AG04450 (cell line): ENCODE results near the gene FYN. TPM values are rescaled to one million over a fixed set of nuclear protein-coding genes. Genes with fewer than 3 reads are reported as not detected.

Source experiments
- CTCF ChIA-PET: fragments of 300-600, 350-600 bp; formaldehyde crosslinking; extraction: SDS; loops from one replicate; lab custom pipeline; 2022; ENCODE audit warnings: antibody characterized with exemption, inconsistent platforms; lab: Charles Lee
- POLR2A ChIA-PET: fragments of 350-600 bp; formaldehyde crosslinking; extraction: SDS; loops from one replicate; lab custom pipeline; 2021; ENCODE audit warnings: antibody characterized with exemption, inconsistent platforms; lab: Yijun Ruan, JAX
- DNase-seq: peaks from one replicate; pipeline ENCODE4 v3.0.0-alpha.2; 2011; ENCODE audit warnings: low read depth, low spot score
- H3K27ac ChIP-seq: one replicate; pipeline ENCODE4 v1.5.1; 2012; ENCODE audit warnings: low read depth, low read length, control low read depth
- H3K27me3 ChIP-seq: one replicate; pipeline ENCODE4 v1.6.0; 2012; ENCODE audit warnings: low read length; ENCODE audit not compliant: control insufficient read depth, insufficient read depth
- H3K4me3 ChIP-seq: 2 replicates; pipeline ENCODE4 v1.5.1; 2011; ENCODE audit warnings: mild to moderate bottlenecking, low read depth, low read length, control low read depth
- H3K9me3 ChIP-seq: 2 replicates; pipeline ENCODE4 v1.5.1; 2012; ENCODE audit warnings: low read length; ENCODE audit not compliant: control insufficient read depth, insufficient read depth
- polyA plus RNA-seq: library from polyadenylated mRNA; depleted of rRNA; stranded (reverse); fragments of >200 nt; gene quantifications from 2 replicates; pipeline ENCODE4 v1.2.3, GENCODE V29; 2011
- TF ChIP-seq, protein P1 (sequence below): IDR thresholded peaks from 2 replicates; pipeline ENCODE4 v1.5.1; 2011; ENCODE audit warnings: low read depth, low read length, control low read depth, inconsistent platforms

Gene FYN
- polyA plus RNA-seq, 1 experiment: 29.0 TPM

DNA sequence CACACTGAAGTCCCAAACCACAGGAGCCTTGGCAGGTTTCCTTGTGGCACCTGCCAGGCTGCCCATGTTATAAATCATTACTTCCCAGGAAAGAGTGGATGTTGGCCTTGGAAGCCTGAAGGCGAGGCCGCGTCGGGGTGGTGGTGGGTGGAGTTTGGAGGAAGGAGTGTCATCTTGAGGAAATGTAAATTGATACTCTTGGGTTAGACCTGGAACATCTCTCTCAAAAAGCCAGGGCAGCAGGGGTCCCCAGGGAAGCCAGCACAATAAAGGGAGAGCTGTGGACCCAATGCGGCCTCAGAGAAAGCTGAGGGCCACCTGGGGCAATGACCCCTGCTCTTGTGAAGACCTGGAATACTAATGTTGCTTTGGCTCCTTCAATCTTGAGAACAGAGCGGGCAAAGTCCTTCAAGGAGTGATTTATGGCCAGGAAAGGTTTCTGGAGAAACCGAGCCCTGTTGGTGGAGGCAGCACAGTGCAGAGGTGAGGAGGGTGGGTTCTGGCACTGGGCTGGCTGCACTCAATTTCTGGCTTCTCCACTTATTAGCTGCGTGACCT lies 241.3 kb downstream of the FYN start:
- DNase-seq: no peak
- Histone ChIP-seq H3K9me3 (peaks cover 6% of the 10 kb centered on the region; the same call in 1 of the 2 replicates), H3K27ac (no peak overlapping the region), H3K27me3 (no peaks in the 10 kb centered on the region), H3K4me3 (no peak overlapping the region)
- TF ChIP-seq, protein P1, sequence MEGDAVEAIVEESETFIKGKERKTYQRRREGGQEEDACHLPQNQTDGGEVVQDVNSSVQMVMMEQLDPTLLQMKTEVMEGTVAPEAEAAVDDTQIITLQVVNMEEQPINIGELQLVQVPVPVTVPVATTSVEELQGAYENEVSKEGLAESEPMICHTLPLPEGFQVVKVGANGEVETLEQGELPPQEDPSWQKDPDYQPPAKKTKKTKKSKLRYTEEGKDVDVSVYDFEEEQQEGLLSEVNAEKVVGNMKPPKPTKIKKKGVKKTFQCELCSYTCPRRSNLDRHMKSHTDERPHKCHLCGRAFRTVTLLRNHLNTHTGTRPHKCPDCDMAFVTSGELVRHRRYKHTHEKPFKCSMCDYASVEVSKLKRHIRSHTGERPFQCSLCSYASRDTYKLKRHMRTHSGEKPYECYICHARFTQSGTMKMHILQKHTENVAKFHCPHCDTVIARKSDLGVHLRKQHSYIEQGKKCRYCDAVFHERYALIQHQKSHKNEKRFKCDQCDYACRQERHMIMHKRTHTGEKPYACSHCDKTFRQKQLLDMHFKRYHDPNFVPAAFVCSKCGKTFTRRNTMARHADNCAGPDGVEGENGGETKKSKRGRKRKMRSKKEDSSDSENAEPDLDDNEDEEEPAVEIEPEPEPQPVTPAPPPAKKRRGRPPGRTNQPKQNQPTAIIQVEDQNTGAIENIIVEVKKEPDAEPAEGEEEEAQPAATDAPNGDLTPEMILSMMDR: no peak
- CTCF ChIA-PET: no interaction called here
- POLR2A ChIA-PET: no interaction called here

DNA sequence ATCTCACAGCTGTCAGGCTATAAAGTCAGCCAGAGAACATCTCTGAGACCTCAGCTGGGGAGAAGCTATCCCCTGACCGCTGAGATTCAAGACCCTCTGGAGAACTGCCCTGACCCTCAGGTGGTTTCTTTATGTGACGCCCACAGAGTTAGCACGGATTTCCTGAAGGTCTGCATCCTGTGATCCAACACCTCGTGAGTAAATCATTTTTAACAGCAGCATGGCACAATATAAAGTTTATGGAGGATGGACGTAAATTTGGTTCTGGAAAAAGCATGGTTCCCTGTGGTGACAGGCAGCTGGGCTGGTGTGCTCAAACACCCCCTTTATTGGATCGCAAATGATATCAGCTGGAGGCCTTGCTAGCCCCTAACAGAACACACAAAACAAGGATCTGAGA lies 242.2 kb downstream of the FYN start:
- DNase-seq: no peak
- ChIA-PET CTCF (no interaction called here), POLR2A (no interaction called here)
- Histone ChIP-seq H3K9me3 (peaks cover 6% of the 10 kb centered on the region; the same call in 1 of the 2 replicates), H3K27me3 (no peaks in the 10 kb centered on the region), H3K4me3 (no peak overlapping the region), H3K27ac (no peak overlapping the region)
- TF ChIP-seq, protein P1: no peak

DNA sequence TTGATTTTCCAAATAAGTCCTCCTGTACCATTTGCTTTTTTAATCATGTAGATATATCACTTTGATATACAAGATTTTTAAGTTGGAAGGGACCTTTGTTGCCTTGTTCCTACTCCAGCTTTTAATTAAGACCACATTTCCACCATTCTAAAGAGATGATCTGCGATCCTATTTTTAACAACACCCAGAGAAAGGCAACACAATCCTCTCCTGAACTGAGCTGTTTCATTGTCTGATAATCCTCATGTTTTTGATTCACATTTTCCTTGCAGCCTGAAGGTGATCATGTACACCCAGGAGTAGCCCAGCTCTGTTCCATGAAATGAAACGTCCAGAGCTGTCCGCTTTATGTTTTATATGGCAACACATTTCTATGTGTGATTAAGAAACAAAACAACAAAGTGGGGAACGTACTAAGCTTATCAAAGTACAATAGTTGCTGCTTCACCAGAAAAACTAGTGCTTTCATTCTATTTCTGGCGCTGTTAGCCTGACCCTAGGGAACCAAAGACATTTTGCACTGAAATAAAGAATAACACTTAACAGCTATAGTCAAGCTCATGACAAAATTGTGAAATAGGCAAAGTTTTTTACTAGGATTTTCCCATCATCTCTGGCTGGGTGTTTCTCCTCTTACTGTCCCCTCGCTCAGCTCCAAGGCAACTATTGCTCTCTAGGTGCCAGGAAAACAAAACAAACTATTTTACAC lies 245.0 kb downstream of the FYN start:
- DNase-seq: no peak
- ChIA-PET CTCF (no interaction called here), POLR2A (no interaction called here)
- Histone ChIP-seq H3K9me3 (peaks cover 6% of the 10 kb centered on the region; the same call in 1 of the 2 replicates), H3K27ac (no peak overlapping the region), H3K4me3 (no peak overlapping the region), H3K27me3 (no peaks in the 10 kb centered on the region)
- TF ChIP-seq, protein P1: no peak

DNA sequence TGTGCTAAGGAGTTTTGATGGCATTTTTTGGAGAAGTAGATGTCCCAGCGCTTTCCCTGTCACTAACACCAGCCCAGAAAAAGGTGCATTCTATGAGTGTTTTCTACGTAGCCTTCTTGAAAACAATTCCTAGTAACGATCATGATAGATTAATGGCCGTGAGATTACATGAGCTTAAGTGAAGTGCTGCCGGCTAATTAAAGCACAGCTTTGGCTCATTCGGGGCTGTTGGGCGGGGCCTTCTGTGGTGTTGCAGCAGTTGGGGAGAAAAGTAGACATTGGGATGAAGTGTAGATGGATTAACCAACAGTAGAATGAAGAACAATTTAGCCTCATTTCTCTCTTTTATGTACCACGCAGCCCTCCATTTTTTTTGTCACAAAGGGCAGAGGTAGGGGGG lies 246.8 kb downstream of the FYN start:
- POLR2A ChIA-PET: interaction anchor here (0.7 to 1.1 kb wide), 3 partner anchors 16 to 143 kb away, joined by 3 to 4 read pairs (median 4); partner anchors contain the start of genes REV3L and TRAF3IP2

More for the DNA sequence above, 246.8 kb downstream of the FYN start:
- Histone ChIP-seq H3K27ac (no peak overlapping the region), H3K4me3 (no peak overlapping the region; the same call in 1 of the 2 replicates), H3K9me3 (peaks cover 6% of the 10 kb centered on the region; the same call in 1 of the 2 replicates), H3K27me3 (no peaks in the 10 kb centered on the region)
- TF ChIP-seq, protein P1: no peak
- CTCF ChIA-PET: interaction anchor here (0.9 kb wide), 1 partner anchor 417 kb away, joined by 3 read pairs; no protein-coding TSS in a partner anchor
- no peak for DNase-seq
